GM23248 (cell line): ENCODE measurements around the gene MLC1. TPM values are rescaled to one million over a fixed set of nuclear protein-coding genes. Genes with fewer than 3 reads are reported as not detected.

ENCODE experiments used
- DNase-seq: peaks from one replicate; pipeline ENCODE4 v3.0.0-alpha.2; 2015
- H2AFZ ChIP-seq: fragments of 200-600 bp; sonication (generic); 2 replicates; pipeline ENCODE4 v1.6.1; 2016; ENCODE audit warnings: antibody characterized with exemption
- H3F3A ChIP-seq: fragments of 200-600 bp; sonication (generic); 2 replicates; pipeline ENCODE4 v1.6.1; 2016; ENCODE audit warnings: mild to moderate bottlenecking, antibody characterized with exemption, mixed run types; ENCODE audit not compliant: insufficient read depth
- H3K27ac ChIP-seq: fragments of 200-600 bp; sonication (generic); 2 replicates; pipeline ENCODE4 v1.5.1; 2016; ENCODE audit warnings: mild to moderate bottlenecking
- H3K27me3 ChIP-seq: fragments of 200-600 bp; sonication (generic); replicated peaks from 2 replicates; pipeline ENCODE4 v1.6.1; 2016; ENCODE audit warnings: mild to moderate bottlenecking; ENCODE audit not compliant: insufficient read depth
- H3K36me3 ChIP-seq: fragments of 200-600 bp; sonication (generic); 2 replicates; pipeline ENCODE4 v1.6.1; 2016; ENCODE audit warnings: low read depth, mild to moderate bottlenecking
- H3K4me1 ChIP-seq: fragments of 200-600 bp; sonication (generic); 2 replicates; pipeline ENCODE4 v1.6.1; 2016; ENCODE audit warnings: mild to moderate bottlenecking; ENCODE audit not compliant: insufficient read depth
- H3K4me2 ChIP-seq: fragments of 200-600 bp; sonication (generic); one replicate; pipeline ENCODE4 v1.6.1; 2016; ENCODE audit warnings: mild to moderate bottlenecking; ENCODE audit not compliant: unreplicated experiment
- H3K4me3 ChIP-seq: fragments of 200-600 bp; sonication (generic); 2 replicates; pipeline ENCODE4 v1.5.1; 2016; ENCODE audit warnings: mild to moderate bottlenecking
- H3K79me2 ChIP-seq: fragments of 200-600 bp; sonication (generic); 2 replicates; pipeline ENCODE4 v1.6.1; 2016; ENCODE audit warnings: mild to moderate bottlenecking; ENCODE audit not compliant: insufficient read depth
- H3K9ac ChIP-seq: fragments of 200-600 bp; sonication (generic); 2 replicates; pipeline ENCODE4 v1.6.1; 2016; ENCODE audit warnings: mild to moderate bottlenecking
- H3K9me2 ChIP-seq: fragments of 200-600 bp; sonication (generic); 2 replicates; pipeline ENCODE4 v1.6.1; 2016; ENCODE audit warnings: mixed run types, mild to moderate bottlenecking, moderate library complexity; ENCODE audit not compliant: insufficient read depth
- H3K9me3 ChIP-seq: fragments of 200-600 bp; sonication (generic); one replicate; pipeline ENCODE4 v1.6.1; 2017; ENCODE audit warnings: low read depth
- H4K20me1 ChIP-seq: fragments of 200-600 bp; sonication (generic); 2 replicates; pipeline ENCODE4 v1.6.0; 2016; ENCODE audit not compliant: insufficient read depth
- EZH2 ChIP-seq: fragments of 200-600 bp; sonication (generic); IDR thresholded peaks from 2 replicates; pipeline ENCODE4 v1.6.1; 2018; ENCODE audit warnings: antibody characterized with exemption, mild to moderate bottlenecking; ENCODE audit not compliant: insufficient read depth, poor library complexity, severe bottlenecking
- EZH2phosphoT487 ChIP-seq: fragments of 200-600 bp; sonication (generic); IDR thresholded peaks from 2 replicates; pipeline ENCODE4 v1.6.1; 2018; ENCODE audit warnings: antibody characterized with exemption, moderate library complexity, mild to moderate bottlenecking, low read depth; ENCODE audit not compliant: insufficient read depth
- whole genome bisulfite sequencing, 2 experiments: methylation state at CpG; one replicate each; pipeline ENCODE4 v1.1.6; 2015 to 2017; ENCODE audit warnings: low lambda C conversion rate in 2 of 2, low coverage in 1 of 2; ENCODE audit errors: missing lambda C conversion rate in 2 of 2; 5-methylcytosine and 5-hydroxymethylcytosine counted together
- in situ Hi-C: fragments of 300-500 bp; cut with MboI; formaldehyde crosslinking; loops from 2 replicates; pipeline ENCODE4 v1.15.0; 2020
- polyA plus RNA-seq: library from polyadenylated mRNA; unstranded; fragments of >200 nt; fragmentation: Nextera tagmentation; extraction: Ambion mirVana; gene quantifications from 2 replicates; pipeline ENCODE4 v1.2.1, GENCODE V29; 2016
- total RNA-seq: library from RNA; depleted of rRNA; stranded (reverse); fragments of >200 nt; shearing (Covaris generic); gene quantifications from 2 replicates; pipeline ENCODE4 v1.2.3, GENCODE V29; 2014

Gene MLC1
- total and polyA plus RNA-seq, 2 experiments from 2014 or later: not detected

- Histone ChIP-seq H3K9me2 (no peaks in the 10 kb centered on the region), H3K27me3 (peaks cover 24% of the 10 kb centered on the region), H2AFZ (no peak overlapping the region), H3K9me3 (no peaks in the 10 kb centered on the region), H4K20me1 (no peaks in the 10 kb centered on the region), H3F3A (no peaks in the 10 kb centered on the region), H3K4me3 (no peak overlapping the region), H3K79me2 (no peaks in the 10 kb centered on the region), H3K4me2 (no peak overlapping the region), H3K27ac (no peak overlapping the region), H3K4me1 (no peaks in the 10 kb centered on the region), H3K36me3 (no peaks in the 10 kb centered on the region), H3K9ac (no peak overlapping the region)
- in situ Hi-C loops: no loop called here
- WGBS, 2 experiments: 36 to 43% methylated on average over 16 to 18 of the region's 18 CpGs
- DNase-seq: no peak
- TF ChIP-seq EZH2 (no peak), EZH2phosphoT487 (no peak)
Observed at GRCh38 chr22:50083462-50084079, 1.7 kb downstream of the MLC1 start.

GRCh38 chr22:50082961-50083461 lies 2.2 kb downstream of the MLC1 start:
- peaks cover 24% of the 10 kb centered on the region for H3K27me3 ChIP-seq
- no peak overlapping the region for H3K4me2 ChIP-seq
- no peak overlapping the region for H3K27ac ChIP-seq
- H3F3A ChIP-seq: no peaks in the 10 kb centered on the region
- H3K36me3 ChIP-seq: no peaks in the 10 kb centered on the region
- H4K20me1 ChIP-seq: no peaks in the 10 kb centered on the region
- no peaks in the 10 kb centered on the region for H3K4me1 ChIP-seq
- H3K9me2 ChIP-seq: no peaks in the 10 kb centered on the region
- no peak overlapping the region for H3K9ac ChIP-seq
- no peak for DNase-seq
- TF ChIP-seq EZH2 (no peak), EZH2phosphoT487 (no peak)
- no peak overlapping the region for H3K4me3 ChIP-seq
- 66 to 71% methylated on average over 21 of the region's 21 CpGs for WGBS, 2 experiments
- H3K9me3 ChIP-seq: no peaks in the 10 kb centered on the region
- H3K79me2 ChIP-seq: no peaks in the 10 kb centered on the region
- H2AFZ ChIP-seq: no peak overlapping the region
- in situ Hi-C loops: no loop called here

GRCh38 chr22:50082197-50082715 lies 3.0 kb downstream of the MLC1 start:
- WGBS, 2 experiments: 68 to 78% methylated on average over 9 to 18 of the region's 18 CpGs
- in situ Hi-C loops: no loop called here
- no peak overlapping the region for H3K4me2 ChIP-seq
- TF ChIP-seq EZH2phosphoT487 (no peak), EZH2 (no peak)
- peaks cover 24% of the 10 kb centered on the region for H3K27me3 ChIP-seq
- H3K79me2 ChIP-seq: no peaks in the 10 kb centered on the region
- H3K4me3 ChIP-seq: no peak overlapping the region
- no peaks in the 10 kb centered on the region for H3K9me3 ChIP-seq
- no peaks in the 10 kb centered on the region for H3K9me2 ChIP-seq
- no peaks in the 10 kb centered on the region for H3K36me3 ChIP-seq
- no peak for DNase-seq
- H3K27ac ChIP-seq: no peak overlapping the region
- H4K20me1 ChIP-seq: no peaks in the 10 kb centered on the region
- no peak overlapping the region for H2AFZ ChIP-seq
- no peak overlapping the region for H3K9ac ChIP-seq
- no peaks in the 10 kb centered on the region for H3F3A ChIP-seq
- H3K4me1 ChIP-seq: no peaks in the 10 kb centered on the region

DNA sequence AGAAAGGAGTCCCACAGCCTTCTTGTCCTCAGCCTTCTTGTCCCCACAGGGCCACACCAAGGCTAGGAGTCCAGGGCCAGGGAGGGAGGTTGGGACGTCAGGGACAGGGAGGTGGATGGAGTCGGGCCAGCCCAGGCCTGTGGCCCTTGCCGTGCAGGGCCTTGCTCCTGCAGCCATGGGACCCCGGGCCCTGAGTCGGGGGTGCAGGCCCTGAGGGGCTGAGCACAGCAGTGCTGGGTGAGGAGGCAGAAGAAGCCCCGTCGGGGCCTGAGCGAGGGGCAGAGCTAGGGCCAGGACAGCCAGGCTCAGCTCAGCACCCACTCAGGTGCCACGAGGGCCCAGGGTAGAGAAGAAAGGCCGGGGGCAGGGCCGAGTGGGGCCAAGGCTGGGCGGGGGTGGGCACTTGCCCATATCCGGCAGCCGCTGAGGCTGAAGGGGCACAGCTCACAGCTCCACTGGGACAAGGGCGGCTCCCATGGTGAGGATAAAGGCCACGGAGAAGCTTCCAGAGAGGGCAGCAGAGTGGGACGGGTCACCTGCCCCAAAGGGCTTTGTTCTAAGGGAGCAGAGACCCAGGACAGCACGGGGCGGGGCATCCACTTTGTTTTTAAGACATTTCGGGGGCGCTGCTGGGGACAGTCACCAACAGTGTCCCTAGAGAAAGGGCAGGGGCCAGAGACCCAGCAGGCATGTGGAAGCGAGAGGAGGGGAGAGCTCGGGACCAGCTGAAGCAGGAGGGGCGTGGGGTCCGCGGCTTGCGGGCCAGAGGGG lies 3.6 kb downstream of the MLC1 start:
- no peaks in the 10 kb centered on the region for H3K36me3 ChIP-seq
- TF ChIP-seq EZH2 (no peak), EZH2phosphoT487 (no peak)
- no peak overlapping the region for H2AFZ ChIP-seq
- H3K4me3 ChIP-seq: no peak overlapping the region
- H3K9ac ChIP-seq: no peak overlapping the region
- no peaks in the 10 kb centered on the region for H3K4me1 ChIP-seq
- no peaks in the 10 kb centered on the region for H4K20me1 ChIP-seq
- peaks cover 24% of the 10 kb centered on the region for H3K27me3 ChIP-seq
- H3K9me2 ChIP-seq: no peaks in the 10 kb centered on the region
- no peaks in the 10 kb centered on the region for H3K79me2 ChIP-seq
- DNase-seq: no peak
- WGBS, 2 experiments: 72 to 77% methylated on average over 9 to 26 of the region's 27 CpGs
- in situ Hi-C loops: no loop called here
- no peaks in the 10 kb centered on the region for H3K9me3 ChIP-seq
- no peak overlapping the region for H3K27ac ChIP-seq
- H3F3A ChIP-seq: no peaks in the 10 kb centered on the region
- no peak overlapping the region for H3K4me2 ChIP-seq
